CD14-positive monocyte (primary cell): ENCODE data around the gene EEPD1. TPM values are rescaled to one million over a fixed set of nuclear protein-coding genes. Genes with fewer than 3 reads are reported as not detected.

Source experiments
- DNase-seq, 3 donors: peaks; one replicate each; pipeline ENCODE4 v3.0.0-alpha.2; 2011 to 2022
- H2AFZ ChIP-seq: 2 replicates; pipeline ENCODE4 v1.6.0; 2012; ENCODE audit warnings: mild to moderate bottlenecking, low read depth, low read length, inconsistent platforms; ENCODE audit not compliant: insufficient read depth, poor library complexity, severe bottlenecking
- H3K27ac ChIP-seq, 2 donors: 1 replicate in 1 of 2; 2 replicates in 1 of 2; pipeline ENCODE4 v1.5.1; 2012 to 2013; ENCODE audit warnings: low read length in 2 of 2, control low read depth in 1 of 2, inconsistent platforms in 1 of 2, low read depth in 1 of 2, mild to moderate bottlenecking in 1 of 2
- H3K27me3 ChIP-seq, 2 donors: one replicate each; pipeline versions ENCODE4 v1.6.0 to v1.6.1; 2011 to 2013; ENCODE audit warnings: low read length in 2 of 2; ENCODE audit not compliant: control insufficient read depth in 2 of 2, insufficient read depth in 2 of 2
- H3K36me3 ChIP-seq, 2 donors: replicated peaks in 1 of 2; 1 replicate in 1 of 2; 2 replicates in 1 of 2; pipeline versions ENCODE4 v1.5.1 to v1.6.1; 2012 to 2013; ENCODE audit warnings: low read length in 2 of 2, control low read depth in 1 of 2, inconsistent platforms in 1 of 2, mild to moderate bottlenecking in 1 of 2; ENCODE audit not compliant: insufficient read depth in 2 of 2, control insufficient read depth in 1 of 2
- H3K4me1 ChIP-seq, 2 donors: 1 replicate in 1 of 2; 2 replicates in 1 of 2; pipeline versions ENCODE4 v1.5.1 to v1.6.1; 2012 to 2013; ENCODE audit warnings: low read length in 2 of 2, control low read depth in 1 of 2, inconsistent platforms in 1 of 2, mild to moderate bottlenecking in 1 of 2, moderate library complexity in 1 of 2; ENCODE audit not compliant: insufficient read depth in 2 of 2, control insufficient read depth in 1 of 2
- H3K4me2 ChIP-seq: replicated peaks from 2 replicates; pipeline ENCODE3; 2012; ENCODE audit warnings: low read length, moderate library complexity, mild to moderate bottlenecking; ENCODE audit not compliant: poor library complexity, severe bottlenecking; ENCODE audit errors: extremely low read depth
- H3K4me3 ChIP-seq, 3 experiments: fragments of 200-600 bp in 1 of 3; sonication (generic) in 1 of 3; replicated peaks in 1 of 3; 1 replicate in 2 of 3; 2 replicates in 1 of 3; pipeline ENCODE4 v1.5.1; 2011 to 2013; ENCODE audit warnings: low read length in 3 of 3, mild to moderate bottlenecking in 3 of 3, control low read depth in 2 of 3, low read depth in 2 of 3, inconsistent platforms in 1 of 3, moderate library complexity in 1 of 3
- H3K79me2 ChIP-seq: 2 replicates; pipeline ENCODE4 v1.6.0; 2012; ENCODE audit warnings: mild to moderate bottlenecking, control low read depth, inconsistent platforms, low read length, moderate library complexity; ENCODE audit not compliant: insufficient read depth
- H3K9ac ChIP-seq: 2 replicates; pipeline ENCODE4 v1.6.0; 2017; ENCODE audit warnings: low read length, mild to moderate bottlenecking; ENCODE audit not compliant: insufficient read depth, poor library complexity, severe bottlenecking
- H3K9me3 ChIP-seq, 2 donors: replicated peaks in 1 of 2; 1 replicate in 1 of 2; 2 replicates in 1 of 2; pipeline versions ENCODE4 v1.5.1 to v1.6.1; 2012 to 2013; ENCODE audit warnings: low read length in 2 of 2, control low read depth in 1 of 2; ENCODE audit not compliant: control insufficient read depth in 1 of 2, insufficient read depth in 1 of 2
- H4K20me1 ChIP-seq: 2 replicates; pipeline ENCODE4 v1.6.0; 2012; ENCODE audit warnings: mild to moderate bottlenecking, low read length, control low read depth, moderate library complexity; ENCODE audit not compliant: insufficient read depth
- H3K27ac Mint-ChIP-seq, 7 donors: one replicate each; pipeline ENCODE4 v1.8.0; 2020; ENCODE audit warnings: mild to moderate bottlenecking in 7 of 7, mixed read lengths in 7 of 7, moderate library complexity in 6 of 7, inconsistent platforms in 2 of 7
- H3K27me3 Mint-ChIP-seq, 3 donors: one replicate each; pipeline ENCODE4 v1.8.0; 2021 to 2022; ENCODE audit warnings: low read depth in 3 of 3, mild to moderate bottlenecking in 3 of 3, mixed read lengths in 3 of 3, moderate library complexity in 3 of 3, inconsistent platforms in 1 of 3
- H3K36me3 Mint-ChIP-seq, 2 donors: one replicate each; pipeline ENCODE4 v1.8.0; 2020; ENCODE audit warnings: mixed read lengths in 2 of 2, inconsistent platforms in 1 of 2, mild to moderate bottlenecking in 1 of 2
- H3K4me1 Mint-ChIP-seq: one replicate; pipeline ENCODE4 v1.8.0; 2020; ENCODE audit warnings: mild to moderate bottlenecking, mixed read lengths
- H3K4me3 Mint-ChIP-seq, 2 donors: one replicate each; pipeline ENCODE4 v1.8.0; 2020; ENCODE audit warnings: mild to moderate bottlenecking in 2 of 2, mixed read lengths in 2 of 2, moderate library complexity in 1 of 2
- H3K9me3 Mint-ChIP-seq, 7 donors: one replicate each; pipeline ENCODE4 v1.8.0; 2020 to 2022; ENCODE audit warnings: mixed read lengths in 7 of 7, mild to moderate bottlenecking in 6 of 7, moderate library complexity in 6 of 7, inconsistent platforms in 2 of 7
- WGBS: methylation state at CpG from one replicate; pipeline ENCODE4 v1.1.5; 2013; ENCODE audit warnings: missing lambda C conversion rate; ENCODE audit not compliant: insufficient coverage; 5-methylcytosine and 5-hydroxymethylcytosine counted together
- intact Hi-C, 2 donors: fragments of 100-400 bp; cut with micrococcal nuclease; formaldehyde crosslinking; loops; one replicate each; pipeline versions ENCODE4 v1.15.0 to v1.15.1; 2023
- polyA plus RNA-seq, 3 donors: library from polyadenylated mRNA; depleted of rRNA in 1 of 3; unstranded in 2 of 3; stranded (reverse) in 1 of 3; fragments of 300-500 nt in 2 of 3; fragments of >200 nt in 1 of 3; fragmentation: Illumina TruSeq in 2 of 3; gene quantifications; 1 replicate in 2 of 3; 2 replicates in 1 of 3; pipeline ENCODE4 v1.2.3, GENCODE V29; 2012 to 2021
- TF ChIP-seq, protein P1 (sequence below): fragments of 200-600 bp; IDR thresholded peaks from one replicate; pipeline ENCODE4 v1.8.0; 2022; ENCODE audit warnings: antibody characterized with exemption, mild to moderate bottlenecking

Gene EEPD1
- polyA plus RNA-seq, 3 donors, result 8.6 to 14.4 (median 12.6) TPM

DNA sequence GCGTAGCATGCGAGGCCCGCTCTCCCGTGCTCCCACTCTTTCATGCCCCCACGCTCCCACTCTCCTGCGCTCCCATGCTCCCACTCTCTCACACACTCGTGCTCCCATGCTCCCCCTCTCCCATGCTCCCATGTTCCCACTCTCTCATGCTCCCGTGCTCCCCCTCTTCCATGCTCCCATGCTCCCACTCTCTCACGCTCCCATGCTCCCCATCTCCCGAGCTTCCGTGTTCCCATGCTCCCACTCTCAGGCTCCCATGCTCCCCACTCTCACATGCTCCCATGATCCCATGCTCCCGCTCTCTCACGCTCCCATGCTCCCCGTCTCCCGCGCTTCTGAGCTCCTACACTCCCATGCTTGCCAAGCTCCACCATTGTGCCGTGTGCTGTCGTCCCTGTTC lies 152.2 kb downstream of the EEPD1 start:
- no peak overlapping the region for H3K27ac ChIP-seq
- H3K4me3 Mint-ChIP-seq, result no peak overlapping the region
- no peak overlapping the region for H3K27ac Mint-ChIP-seq
- no peak overlapping the region for H3K4me2 ChIP-seq
- H3K27me3 ChIP-seq, result no peaks in the 10 kb centered on the region
- H3K4me1 Mint-ChIP-seq, result no peaks in the 10 kb centered on the region
- no peaks in the 10 kb centered on the region for H3K9me3 Mint-ChIP-seq
- H3K36me3 ChIP-seq, result peaks cover 0 to 4% of the 10 kb centered on the region in 2 donors
- H3K4me3 ChIP-seq, result no peak overlapping the region
- no peaks in the 10 kb centered on the region for H3K79me2 ChIP-seq
- H3K36me3 Mint-ChIP-seq, result peaks cover 6 to 12% of the 10 kb centered on the region in 2 donors
- H2AFZ ChIP-seq, result no peak overlapping the region
- TF ChIP-seq, protein P1, sequence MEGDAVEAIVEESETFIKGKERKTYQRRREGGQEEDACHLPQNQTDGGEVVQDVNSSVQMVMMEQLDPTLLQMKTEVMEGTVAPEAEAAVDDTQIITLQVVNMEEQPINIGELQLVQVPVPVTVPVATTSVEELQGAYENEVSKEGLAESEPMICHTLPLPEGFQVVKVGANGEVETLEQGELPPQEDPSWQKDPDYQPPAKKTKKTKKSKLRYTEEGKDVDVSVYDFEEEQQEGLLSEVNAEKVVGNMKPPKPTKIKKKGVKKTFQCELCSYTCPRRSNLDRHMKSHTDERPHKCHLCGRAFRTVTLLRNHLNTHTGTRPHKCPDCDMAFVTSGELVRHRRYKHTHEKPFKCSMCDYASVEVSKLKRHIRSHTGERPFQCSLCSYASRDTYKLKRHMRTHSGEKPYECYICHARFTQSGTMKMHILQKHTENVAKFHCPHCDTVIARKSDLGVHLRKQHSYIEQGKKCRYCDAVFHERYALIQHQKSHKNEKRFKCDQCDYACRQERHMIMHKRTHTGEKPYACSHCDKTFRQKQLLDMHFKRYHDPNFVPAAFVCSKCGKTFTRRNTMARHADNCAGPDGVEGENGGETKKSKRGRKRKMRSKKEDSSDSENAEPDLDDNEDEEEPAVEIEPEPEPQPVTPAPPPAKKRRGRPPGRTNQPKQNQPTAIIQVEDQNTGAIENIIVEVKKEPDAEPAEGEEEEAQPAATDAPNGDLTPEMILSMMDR, result no peak
- no peak overlapping the region for H3K9ac ChIP-seq
- no peaks in the 10 kb centered on the region for H3K4me1 ChIP-seq
- intact Hi-C loops, result loop anchor here in 1 of 2 donors (5.0 kb wide), 1 partner anchor 323 kb away; no protein-coding TSS in a partner anchor
- no peak for DNase-seq
- no peaks in the 10 kb centered on the region for H3K9me3 ChIP-seq
- H3K27me3 Mint-ChIP-seq, result peaks cover 1 to 9% (median 2%) of the 10 kb centered on the region in 3 donors
- no peaks in the 10 kb centered on the region for H4K20me1 ChIP-seq
- 98% methylated on average over 18 of the region's 18 CpGs for WGBS

- TF ChIP-seq, protein P1, result no peak
- no peaks in the 10 kb centered on the region for H3K9me3 ChIP-seq
- peaks cover 6 to 11% of the 10 kb centered on the region in 2 donors for H3K36me3 Mint-ChIP-seq
- no peaks in the 10 kb centered on the region for H3K36me3 ChIP-seq
- H2AFZ ChIP-seq, result no peak overlapping the region
- H3K27me3 Mint-ChIP-seq, result peaks cover 1 to 9% (median 4%) of the 10 kb centered on the region in 3 donors
- no peaks in the 10 kb centered on the region for H4K20me1 ChIP-seq
- H3K27ac ChIP-seq, result no peak overlapping the region
- H3K4me2 ChIP-seq, result no peak overlapping the region
- H3K9ac ChIP-seq, result no peak overlapping the region
- H3K27me3 ChIP-seq, result no peaks in the 10 kb centered on the region
- no peak overlapping the region for H3K4me3 Mint-ChIP-seq
- no peaks in the 10 kb centered on the region for H3K4me1 Mint-ChIP-seq
- no peaks in the 10 kb centered on the region for H3K4me1 ChIP-seq
- no peak for DNase-seq
- no peaks in the 10 kb centered on the region for H3K79me2 ChIP-seq
- intact Hi-C loops, result loop anchor here in 1 of 2 donors (5.0 kb wide), 1 partner anchor 323 kb away; no protein-coding TSS in a partner anchor
- WGBS, result 95% methylated on average over 4 of the region's 5 CpGs
- H3K27ac Mint-ChIP-seq, result no peak overlapping the region
- no peaks in the 10 kb centered on the region for H3K9me3 Mint-ChIP-seq
- no peak overlapping the region for H3K4me3 ChIP-seq
Measured at GRCh38 chr7:36305648-36306047, 152.6 kb downstream of the EEPD1 start.
